ENCODE measurements around the gene GTPBP2. TPM values are rescaled to one million over a fixed set of nuclear protein-coding genes. Genes with fewer than 3 reads are reported as not detected.

Gene GTPBP2
- total and polyA plus RNA-seq, 2 experiments from 2014 or later: 17.5 to 55.9 TPM

DNA sequence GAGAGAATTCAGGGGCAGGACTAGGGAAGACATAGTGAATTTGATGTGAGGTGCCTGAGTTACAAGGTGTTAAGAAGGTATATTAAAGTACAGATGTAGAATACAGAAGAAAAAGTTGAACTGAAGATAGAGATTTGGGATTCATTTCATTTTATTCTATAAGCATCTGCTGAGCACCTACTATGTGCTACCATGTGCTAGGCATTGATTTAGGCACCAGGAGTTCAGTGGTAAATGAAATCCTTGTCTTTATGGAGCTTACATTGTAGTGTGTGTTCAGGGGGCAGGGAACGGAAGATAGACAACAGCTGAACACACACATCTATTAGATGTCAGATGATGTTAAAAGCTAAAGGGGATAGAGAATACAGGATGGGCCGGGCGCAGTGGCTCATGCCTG lies 18.5 kb upstream of the GTPBP2 start:
- no peaks in the 10 kb centered on the region for H3K9me2 ChIP-seq (ENCODE audit: insufficient read depth)
- no peak overlapping the region for H3K4me3 ChIP-seq
- Mint-ChIP-seq H3K4me3 (no peak overlapping the region), H3K9me3 (peaks cover 2% of the 10 kb centered on the region; the same call in 1 of the 3 replicates), H3K4me1 (peaks cover 10% of the 10 kb centered on the region), H3K36me3 (ENCODE audit: low read depth) (peaks cover 5% of the 10 kb centered on the region; the same call in 2 of the 3 replicates), H3K27ac (no peak overlapping the region), H3K27me3 (ENCODE audit: insufficient read depth, low read depth, poor library complexity) (peaks cover 11% of the 10 kb centered on the region)
- no peaks in the 10 kb centered on the region for H3K27me3 ChIP-seq (ENCODE audit: insufficient read depth)
- no peak overlapping the region for H3K27ac ChIP-seq (ENCODE audit: low read depth)
- peaks cover 6% of the 10 kb centered on the region for H3K4me1 ChIP-seq (ENCODE audit: insufficient read depth)
- ATAC-seq (no peak), DNase-seq (ENCODE audit: low spot score) (no peak)
- no peak for TF ChIP-seq NANOG (IDR thresholded peaks at IDR 0.05; ENCODE audit: borderline replicate concordance)
- no peak for TF ChIP-seq STAT1 (IDR thresholded peaks at IDR 0.05; ENCODE audit: unreplicated experiment)
- no peak for TF ChIP-seq EZH2 (IDR thresholded peaks at IDR 0.05; ENCODE audit: low read depth, unreplicated experiment)
- no peak for TF ChIP-seq JUNB (IDR thresholded peaks at IDR 0.05; ENCODE audit: unreplicated experiment)
- TF ChIP-seq, protein P1, sequence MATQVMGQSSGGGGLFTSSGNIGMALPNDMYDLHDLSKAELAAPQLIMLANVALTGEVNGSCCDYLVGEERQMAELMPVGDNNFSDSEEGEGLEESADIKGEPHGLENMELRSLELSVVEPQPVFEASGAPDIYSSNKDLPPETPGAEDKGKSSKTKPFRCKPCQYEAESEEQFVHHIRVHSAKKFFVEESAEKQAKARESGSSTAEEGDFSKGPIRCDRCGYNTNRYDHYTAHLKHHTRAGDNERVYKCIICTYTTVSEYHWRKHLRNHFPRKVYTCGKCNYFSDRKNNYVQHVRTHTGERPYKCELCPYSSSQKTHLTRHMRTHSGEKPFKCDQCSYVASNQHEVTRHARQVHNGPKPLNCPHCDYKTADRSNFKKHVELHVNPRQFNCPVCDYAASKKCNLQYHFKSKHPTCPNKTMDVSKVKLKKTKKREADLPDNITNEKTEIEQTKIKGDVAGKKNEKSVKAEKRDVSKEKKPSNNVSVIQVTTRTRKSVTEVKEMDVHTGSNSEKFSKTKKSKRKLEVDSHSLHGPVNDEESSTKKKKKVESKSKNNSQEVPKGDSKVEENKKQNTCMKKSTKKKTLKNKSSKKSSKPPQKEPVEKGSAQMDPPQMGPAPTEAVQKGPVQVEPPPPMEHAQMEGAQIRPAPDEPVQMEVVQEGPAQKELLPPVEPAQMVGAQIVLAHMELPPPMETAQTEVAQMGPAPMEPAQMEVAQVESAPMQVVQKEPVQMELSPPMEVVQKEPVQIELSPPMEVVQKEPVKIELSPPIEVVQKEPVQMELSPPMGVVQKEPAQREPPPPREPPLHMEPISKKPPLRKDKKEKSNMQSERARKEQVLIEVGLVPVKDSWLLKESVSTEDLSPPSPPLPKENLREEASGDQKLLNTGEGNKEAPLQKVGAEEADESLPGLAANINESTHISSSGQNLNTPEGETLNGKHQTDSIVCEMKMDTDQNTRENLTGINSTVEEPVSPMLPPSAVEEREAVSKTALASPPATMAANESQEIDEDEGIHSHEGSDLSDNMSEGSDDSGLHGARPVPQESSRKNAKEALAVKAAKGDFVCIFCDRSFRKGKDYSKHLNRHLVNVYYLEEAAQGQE (IDR thresholded peaks at IDR 0.05; ENCODE audit: unreplicated experiment): no peak
- TF ChIP-seq, protein P2, sequence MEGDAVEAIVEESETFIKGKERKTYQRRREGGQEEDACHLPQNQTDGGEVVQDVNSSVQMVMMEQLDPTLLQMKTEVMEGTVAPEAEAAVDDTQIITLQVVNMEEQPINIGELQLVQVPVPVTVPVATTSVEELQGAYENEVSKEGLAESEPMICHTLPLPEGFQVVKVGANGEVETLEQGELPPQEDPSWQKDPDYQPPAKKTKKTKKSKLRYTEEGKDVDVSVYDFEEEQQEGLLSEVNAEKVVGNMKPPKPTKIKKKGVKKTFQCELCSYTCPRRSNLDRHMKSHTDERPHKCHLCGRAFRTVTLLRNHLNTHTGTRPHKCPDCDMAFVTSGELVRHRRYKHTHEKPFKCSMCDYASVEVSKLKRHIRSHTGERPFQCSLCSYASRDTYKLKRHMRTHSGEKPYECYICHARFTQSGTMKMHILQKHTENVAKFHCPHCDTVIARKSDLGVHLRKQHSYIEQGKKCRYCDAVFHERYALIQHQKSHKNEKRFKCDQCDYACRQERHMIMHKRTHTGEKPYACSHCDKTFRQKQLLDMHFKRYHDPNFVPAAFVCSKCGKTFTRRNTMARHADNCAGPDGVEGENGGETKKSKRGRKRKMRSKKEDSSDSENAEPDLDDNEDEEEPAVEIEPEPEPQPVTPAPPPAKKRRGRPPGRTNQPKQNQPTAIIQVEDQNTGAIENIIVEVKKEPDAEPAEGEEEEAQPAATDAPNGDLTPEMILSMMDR (conservative IDR thresholded peaks at IDR 0.05; ENCODE audit: low read depth in 2 of 2): no peak
- TF ChIP-seq ZNF331 (CRISPR knock-in tag; IDR thresholded peaks at IDR 0.05; ENCODE audit: low read depth): no peak
- TF ChIP-seq POLR2AphosphoS5 (IDR thresholded peaks at IDR 0.05; ENCODE audit: low read depth): no peak
- no peak overlapping the region for H3K4me2 ChIP-seq
- peaks cover 1% of the 10 kb centered on the region; the same call in 1 of the 2 replicates for H4K20me1 ChIP-seq (replicated peaks; ENCODE audit: insufficient read depth)
- H3F3A ChIP-seq (replicated peaks; ENCODE audit: low read depth): peaks cover 7% of the 10 kb centered on the region
- no peak overlapping the region for H2AFZ ChIP-seq
- no peaks in the 10 kb centered on the region for H3K36me3 ChIP-seq (ENCODE audit: insufficient read depth)
- H3K79me2 ChIP-seq (replicated peaks; ENCODE audit: insufficient read depth): no peaks in the 10 kb centered on the region

DNA sequence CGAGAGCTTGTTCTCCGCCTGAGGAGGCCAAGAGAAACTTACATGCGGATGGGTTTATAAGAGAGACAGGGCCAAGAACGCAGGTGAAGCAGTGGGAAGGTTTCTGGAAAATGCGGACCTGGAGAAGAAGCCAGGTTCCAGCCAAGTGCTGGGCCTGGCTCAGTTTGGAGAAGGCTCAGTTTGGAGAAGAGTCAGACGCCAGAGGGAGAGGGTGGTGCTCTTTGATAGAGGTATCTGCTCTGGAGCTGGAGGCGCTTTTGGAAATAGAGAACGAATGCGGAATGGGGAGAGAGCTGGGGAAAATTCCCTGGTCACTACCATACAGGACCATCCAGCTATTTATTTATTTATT lies 16.5 kb upstream of the GTPBP2 start:
- Mint-ChIP-seq H3K36me3 (ENCODE audit: low read depth) (peaks cover 16% of the 10 kb centered on the region), H3K27me3 (ENCODE audit: insufficient read depth, low read depth, poor library complexity) (peaks cover 14% of the 10 kb centered on the region), H3K27ac (peak overlapping the region; percentile 87), H3K4me3 (peak overlapping the region; percentile 80), H3K4me1 (peaks cover 10% of the 10 kb centered on the region), H3K9me3 (peaks cover 2% of the 10 kb centered on the region; the same call in 1 of the 3 replicates)
- no peaks in the 10 kb centered on the region for H3K27me3 ChIP-seq (ENCODE audit: insufficient read depth)
- peak overlapping the region; percentile 80 for H3K4me2 ChIP-seq
- H3K4me3 ChIP-seq: peak overlapping the region; percentile 56
- H4K20me1 ChIP-seq (replicated peaks; ENCODE audit: insufficient read depth): peaks cover 14% of the 10 kb centered on the region
- no peak for ATAC-seq
- peaks cover 8% of the 10 kb centered on the region for H3K36me3 ChIP-seq (ENCODE audit: insufficient read depth)
- DNase-seq (ENCODE audit: low spot score): no peak
- H2AFZ ChIP-seq: peak overlapping the region; percentile 98
- H3K27ac ChIP-seq (ENCODE audit: low read depth): peak overlapping the region; percentile 53; the same call in 1 of the 2 replicates
- no peaks in the 10 kb centered on the region for H3K9me2 ChIP-seq (ENCODE audit: insufficient read depth)
- no peaks in the 10 kb centered on the region; the same call in 1 of the 2 replicates for H3K79me2 ChIP-seq (replicated peaks; ENCODE audit: insufficient read depth)
- peaks cover 6% of the 10 kb centered on the region for H3K4me1 ChIP-seq (ENCODE audit: insufficient read depth)
- peaks cover 7% of the 10 kb centered on the region for H3F3A ChIP-seq (replicated peaks; ENCODE audit: low read depth)
- TF ChIP-seq JUNB (IDR thresholded peaks at IDR 0.05; ENCODE audit: unreplicated experiment): no peak
- TF ChIP-seq, protein P1 (IDR thresholded peaks at IDR 0.05; ENCODE audit: unreplicated experiment): no peak
- no peak for TF ChIP-seq ZNF114 (CRISPR knock-in tag; IDR thresholded peaks at IDR 0.05)
- TF ChIP-seq NANOG (IDR thresholded peaks at IDR 0.05; ENCODE audit: borderline replicate concordance): no peak
- no peak for TF ChIP-seq EZH2phosphoT487 (IDR thresholded peaks at IDR 0.05; ENCODE audit: unreplicated experiment)
- no peak for TF ChIP-seq EZH2 (IDR thresholded peaks at IDR 0.05; ENCODE audit: low read depth, unreplicated experiment)
